Transverse colon (tissue), 4 donors: ENCODE measurements around the gene DBH. TPM values are rescaled to one million over a fixed set of nuclear protein-coding genes. Genes with fewer than 3 reads are reported as not detected.
A peak's percentile ranks its signal among the peaks of the same experiment; 100 is the strongest.

Experiments used
- DNase-seq: peaks from one replicate; pipeline ENCODE4 v3.0.0-alpha.2; 2019
- H3K27ac ChIP-seq, 4 donors: fragments of 200-600 bp; sonication (generic); 2 replicates each; pipeline ENCODE4 v1.5.1; 2016 to 2018; ENCODE audit warnings: inconsistent platforms in 4 of 4
- H3K27me3 ChIP-seq: fragments of 200-600 bp; sonication (generic); 2 replicates; pipeline ENCODE4 v1.5.1; 2017; ENCODE audit warnings: inconsistent platforms
- H3K36me3 ChIP-seq, 4 donors: fragments of 200-600 bp; sonication (generic); 2 replicates each; pipeline ENCODE4 v1.5.1; 2017 to 2019; ENCODE audit warnings: inconsistent platforms in 4 of 4
- H3K4me1 ChIP-seq, 4 donors: fragments of 200-600 bp; sonication (generic); 2 replicates each; pipeline ENCODE4 v1.5.1; 2017 to 2020; ENCODE audit warnings: inconsistent platforms in 4 of 4
- H3K4me3 ChIP-seq, 4 donors: fragments of 200-600 bp; sonication (generic); 1 replicate in 1 of 4; 2 replicates in 3 of 4; pipeline versions ENCODE4 v1.5.1 to v1.6.1; 2017 to 2019; ENCODE audit warnings: inconsistent platforms in 4 of 4
- H3K9me3 ChIP-seq, 2 donors: fragments of 200-600 bp; sonication (generic); 2 replicates each; pipeline ENCODE4 v1.5.1; 2017 to 2019; ENCODE audit warnings: inconsistent platforms in 2 of 2
- EP300 ChIP-seq: sonication (generic); formaldehyde crosslinking; IDR thresholded peaks from one replicate; pipeline ENCODE4 v1.6.1; 2017; ENCODE audit warnings: antibody characterized with exemption, low read depth
- POLR2A ChIP-seq: fragments of 450-650 bp; IDR thresholded peaks from one replicate; pipeline ENCODE4 v1.6.1; 2016; ENCODE audit warnings: antibody characterized with exemption, mild to moderate bottlenecking, moderate library complexity
- POLR2AphosphoS5 ChIP-seq, 3 donors: sonication (generic); formaldehyde crosslinking; IDR thresholded peaks; one replicate each; pipeline ENCODE4 v1.6.1; 2016; ENCODE audit warnings: antibody characterized with exemption in 3 of 3
- WGBS, 2 donors: methylation state at CpG; one replicate each; pipeline ENCODE4 v1.1.5; 2018; ENCODE audit warnings: low coverage in 1 of 2; 5-methylcytosine and 5-hydroxymethylcytosine counted together
- in situ Hi-C, 4 donors: fragments of 200-750 bp; cut with MboI; loops; one replicate each; pipeline versions ENCODE4 v1.15.0 to v1.15.1; 2017; ENCODE audit warnings: low sequenced_read_pairs in 3 of 4, low pct_ligation_motif_present in 1 of 4, low pct_unique_long_range_greater_than_20kb in 1 of 4
- intact Hi-C: fragments of 100-400 bp; cut with DNase I; formaldehyde crosslinking; loops from one replicate; pipeline ENCODE4 v1.15.1; 2023; ENCODE audit warnings: low total_unique reads
- total RNA-seq, 4 donors: library from RNA; depleted of rRNA; stranded (reverse); fragments of >200 nt; gene quantifications; one replicate each; pipeline ENCODE4 v1.1.0, GENCODE V29; 2016
- TF ChIP-seq, protein P1 (sequence below), 5 experiments: fragments of 200-600 bp in 3 of 5; fragments of 450-650 bp in 2 of 5; sonication (generic) in 3 of 5; IDR thresholded peaks; 1 replicate in 2 of 5; 2 replicates in 3 of 5; pipeline ENCODE4 v1.5.1; 2016 to 2017; ENCODE audit warnings: antibody characterized with exemption in 5 of 5, inconsistent platforms in 3 of 5, mild to moderate bottlenecking in 2 of 5, moderate library complexity in 1 of 5

The DBH gene
- not detected for total RNA-seq

- no peak for DNase-seq
- intact Hi-C loops = no loop called here
- peaks cover 15% of the 10 kb centered on the region for H3K27me3 ChIP-seq
- no peak within 1 kb of the TSS for H3K27ac ChIP-seq
- in situ Hi-C loops = no loop called here
- no peak for TF ChIP-seq EP300
- 30 to 74% methylated on average over 2 to 24 of the region's 24 CpGs for WGBS, 2 donors
- H3K4me3 ChIP-seq = no peak within 1 kb of the TSS
- H3K36me3 ChIP-seq = no peaks in the 10 kb centered on the region
- no peaks in the 10 kb centered on the region for H3K9me3 ChIP-seq
- H3K4me1 ChIP-seq = no peaks in the 10 kb centered on the region
Measured at GRCh38 chr9:133635533-133636531, at the start of gene DBH. Gene DBH, plus strand, starts transcription at chr9:133636363. Its CDS starts 9 bp downstream, at chr9:133636372.

- WGBS, 2 donors = 88% methylated on average over 8 of the region's 8 CpGs; no CpG with 5 or more reads in 1 of the 2 donors
- no peaks in the 10 kb centered on the region for H3K9me3 ChIP-seq
- no peak for TF ChIP-seq EP300
- intact Hi-C loops (no loop called here), in situ Hi-C loops (no loop called here)
- peaks cover 17 to 27% (median 20%) of the 10 kb centered on the region in 4 donors for H3K4me1 ChIP-seq
- H3K27me3 ChIP-seq = peaks cover 25% of the 10 kb centered on the region
- H3K36me3 ChIP-seq = no peaks in the 10 kb centered on the region
- DNase-seq = no peak
- H3K4me3 ChIP-seq = no peak overlapping the region
- H3K27ac ChIP-seq = no peak overlapping the region
Measured at GRCh38 chr9:133587051-133587450, 49.1 kb upstream of the DBH start.

DNA sequence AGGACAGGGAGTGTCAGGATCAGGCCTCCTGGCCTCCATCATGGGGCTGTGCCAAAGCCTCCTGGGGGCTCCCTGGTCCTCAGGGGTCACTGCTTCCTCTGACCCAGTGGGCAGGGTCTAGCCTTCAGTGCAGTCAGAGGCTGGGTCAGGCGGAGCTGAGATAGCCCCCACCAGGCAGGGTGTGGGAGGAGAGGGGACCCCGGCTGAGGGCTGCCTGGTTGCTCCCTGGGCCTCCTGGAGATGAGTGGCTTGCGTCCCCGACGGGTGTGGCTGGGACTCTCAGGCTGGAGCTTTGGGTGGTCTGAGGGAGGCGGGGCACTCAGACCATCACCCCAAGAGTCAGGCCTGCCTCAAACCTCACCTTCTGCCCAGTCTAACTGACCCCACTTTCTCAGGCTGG, 48.7 kb upstream of the DBH start:
- in situ Hi-C loops = no loop called here
- DNase-seq = no peak
- Histone ChIP-seq H3K4me3 (no peak overlapping the region), H3K9me3 (no peaks in the 10 kb centered on the region), H3K27me3 (peaks cover 25% of the 10 kb centered on the region), H3K36me3 (no peaks in the 10 kb centered on the region), H3K4me1 (peaks cover 17 to 27% (median 20%) of the 10 kb centered on the region in 4 donors), H3K27ac (no peak overlapping the region)
- TF ChIP-seq EP300 (no peak), POLR2AphosphoS5 (IDR thresholded peaks at IDR 0.05) (no peak), POLR2A (no peak)
- TF ChIP-seq, protein P1, sequence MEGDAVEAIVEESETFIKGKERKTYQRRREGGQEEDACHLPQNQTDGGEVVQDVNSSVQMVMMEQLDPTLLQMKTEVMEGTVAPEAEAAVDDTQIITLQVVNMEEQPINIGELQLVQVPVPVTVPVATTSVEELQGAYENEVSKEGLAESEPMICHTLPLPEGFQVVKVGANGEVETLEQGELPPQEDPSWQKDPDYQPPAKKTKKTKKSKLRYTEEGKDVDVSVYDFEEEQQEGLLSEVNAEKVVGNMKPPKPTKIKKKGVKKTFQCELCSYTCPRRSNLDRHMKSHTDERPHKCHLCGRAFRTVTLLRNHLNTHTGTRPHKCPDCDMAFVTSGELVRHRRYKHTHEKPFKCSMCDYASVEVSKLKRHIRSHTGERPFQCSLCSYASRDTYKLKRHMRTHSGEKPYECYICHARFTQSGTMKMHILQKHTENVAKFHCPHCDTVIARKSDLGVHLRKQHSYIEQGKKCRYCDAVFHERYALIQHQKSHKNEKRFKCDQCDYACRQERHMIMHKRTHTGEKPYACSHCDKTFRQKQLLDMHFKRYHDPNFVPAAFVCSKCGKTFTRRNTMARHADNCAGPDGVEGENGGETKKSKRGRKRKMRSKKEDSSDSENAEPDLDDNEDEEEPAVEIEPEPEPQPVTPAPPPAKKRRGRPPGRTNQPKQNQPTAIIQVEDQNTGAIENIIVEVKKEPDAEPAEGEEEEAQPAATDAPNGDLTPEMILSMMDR (IDR thresholded peaks at IDR 0.05) = no peak
- intact Hi-C loops = no loop called here
- 100% methylated on average over 4 of the region's 6 CpGs; no CpG with 5 or more reads in 1 of the 2 donors for WGBS, 2 donors

DNA sequence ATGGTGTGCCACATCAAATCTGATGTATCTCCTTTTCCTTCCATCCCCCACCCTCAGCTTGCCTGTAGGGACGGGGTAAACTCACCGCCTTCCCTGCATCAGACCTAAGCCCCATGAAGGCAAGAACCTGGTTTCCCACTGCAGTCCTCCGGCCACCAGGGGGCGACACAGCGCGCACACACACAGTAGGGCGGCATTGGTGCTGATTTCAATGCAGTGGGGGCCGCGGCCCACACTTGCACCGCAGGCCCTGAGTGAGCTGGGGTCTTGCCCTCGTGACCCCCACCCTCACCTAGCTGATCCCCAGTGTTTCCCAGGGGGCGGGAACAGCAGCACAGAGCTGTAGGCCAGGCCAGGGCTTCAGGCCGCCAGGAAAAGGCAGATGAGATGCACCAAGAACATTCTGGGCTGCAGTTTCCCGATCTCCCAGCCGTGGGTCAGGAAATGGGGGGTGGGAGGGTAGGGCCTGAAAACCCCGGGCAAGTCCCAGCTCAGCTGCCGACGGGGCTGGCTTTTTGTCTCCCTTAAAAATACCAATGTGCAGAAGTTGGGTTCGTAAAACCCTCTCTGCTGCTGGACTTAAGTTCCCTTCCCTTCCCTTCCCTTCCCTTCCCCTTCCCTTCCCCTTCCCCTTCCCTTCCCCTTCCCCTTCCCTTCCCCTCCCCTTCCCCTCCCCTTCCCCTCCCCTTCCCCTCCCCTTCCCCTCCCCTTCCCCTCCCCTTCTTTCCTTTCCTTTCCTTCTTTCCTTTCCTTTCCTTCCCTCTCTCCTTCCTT, 46.5 kb upstream of the DBH start:
- Histone ChIP-seq H3K9me3 (no peaks in the 10 kb centered on the region), H3K27me3 (peaks cover 24% of the 10 kb centered on the region), H3K4me3 (no peak overlapping the region), H3K36me3 (no peaks in the 10 kb centered on the region), H3K27ac (no peak overlapping the region), H3K4me1 (peaks cover 10 to 17% (median 13%) of the 10 kb centered on the region in 4 donors)
- intact Hi-C loops (no loop called here), in situ Hi-C loops (no loop called here)
- 66 to 71% methylated on average over 1 to 13 of the region's 19 CpGs for WGBS, 2 donors
- no peak for TF ChIP-seq EP300
- TF ChIP-seq, protein P1 (IDR thresholded peaks at IDR 0.05) = peak in 2 of 5 experiments; percentile 11 to 25
- no peak for DNase-seq
